GM23338 (cell line): ENCODE data around the gene PPP2R5D. TPM values are rescaled to one million over a fixed set of nuclear protein-coding genes. Genes with fewer than 3 reads are reported as not detected.
"Not testable (repeated sequence)": the region's sequence is repeated elsewhere in the genome, so short reads cannot be mapped to it uniquely, and the experiment has no call there.

ENCODE experiments used
- ATAC-seq: fragments of 200-7000 bp; cut with Tn5 transposase; 3 replicates; pipeline ENCODE4 v1.9.1; 2020
- DNase-seq: peaks from one replicate; pipeline ENCODE4 v3.0.0-alpha.2; 2015; ENCODE audit warnings: low spot score
- H2AFZ ChIP-seq: fragments of 200-600 bp; sonication (generic); 2 replicates; pipeline ENCODE4 v1.8.0; 2016; ENCODE audit warnings: antibody characterized with exemption, mild to moderate bottlenecking, moderate library complexity
- H3F3A ChIP-seq: fragments of 200-600 bp; sonication (generic); replicated peaks from 2 replicates; pipeline ENCODE4 v1.8.0; 2017; ENCODE audit warnings: antibody characterized with exemption, mixed run types, low read depth
- H3K27ac ChIP-seq: fragments of 200-600 bp; sonication (generic); 2 replicates; pipeline ENCODE4 v1.6.1; 2016; ENCODE audit warnings: low read depth
- H3K27me3 ChIP-seq: fragments of 200-600 bp; sonication (generic); 2 replicates; pipeline ENCODE4 v1.8.0; 2016; ENCODE audit warnings: mild to moderate bottlenecking, mixed run types, moderate library complexity; ENCODE audit not compliant: insufficient read depth
- H3K36me3 ChIP-seq: fragments of 200-600 bp; sonication (generic); 2 replicates; pipeline ENCODE4 v1.8.0; 2016; ENCODE audit warnings: mild to moderate bottlenecking; ENCODE audit not compliant: insufficient read depth
- H3K4me1 ChIP-seq: fragments of 200-600 bp; sonication (generic); 2 replicates; pipeline ENCODE4 v1.8.0; 2016; ENCODE audit warnings: mild to moderate bottlenecking, moderate library complexity; ENCODE audit not compliant: insufficient read depth
- H3K4me2 ChIP-seq: fragments of 200-600 bp; sonication (generic); 2 replicates; pipeline ENCODE4 v1.7.1; 2017; ENCODE audit warnings: mixed run types
- H3K4me3 ChIP-seq: fragments of 200-600 bp; sonication (generic); 2 replicates; pipeline ENCODE4 v1.6.1; 2016; ENCODE audit warnings: mixed run types
- H3K79me2 ChIP-seq: fragments of 200-600 bp; sonication (generic); replicated peaks from 2 replicates; pipeline ENCODE4 v1.8.0; 2017; ENCODE audit warnings: mild to moderate bottlenecking; ENCODE audit not compliant: insufficient read depth
- H3K9me2 ChIP-seq: fragments of 200-600 bp; sonication (generic); 2 replicates; pipeline ENCODE4 v1.8.0; 2017; ENCODE audit not compliant: insufficient read depth
- H4K20me1 ChIP-seq: fragments of 200-600 bp; sonication (generic); replicated peaks from 2 replicates; pipeline ENCODE4 v1.8.0; 2017; ENCODE audit warnings: mild to moderate bottlenecking; ENCODE audit not compliant: insufficient read depth
- H3K27ac Mint-ChIP-seq: 2 replicates; pipeline ENCODE4 v1.8.0; 2020; ENCODE audit warnings: inconsistent platforms, mild to moderate bottlenecking, moderate library complexity, mixed read lengths
- H3K27me3 Mint-ChIP-seq: 3 replicates; pipeline ENCODE4 v1.8.0; 2022; ENCODE audit warnings: low read depth, mild to moderate bottlenecking, moderate library complexity, mixed read lengths, inconsistent platforms; ENCODE audit not compliant: insufficient read depth, poor library complexity
- H3K36me3 Mint-ChIP-seq: 3 replicates; pipeline ENCODE4 v1.8.0; 2021; ENCODE audit warnings: low read depth, mild to moderate bottlenecking, inconsistent platforms, moderate library complexity, mixed read lengths
- H3K4me1 Mint-ChIP-seq: 3 replicates; pipeline ENCODE4 v1.8.0; 2020; ENCODE audit warnings: mild to moderate bottlenecking, inconsistent platforms, mixed read lengths
- H3K4me3 Mint-ChIP-seq: 3 replicates; pipeline ENCODE4 v1.8.0; 2021; ENCODE audit warnings: moderate library complexity, mild to moderate bottlenecking, inconsistent platforms, mixed read lengths
- H3K9me3 Mint-ChIP-seq: 3 replicates; pipeline ENCODE4 v1.8.0; 2020; ENCODE audit warnings: moderate library complexity, mild to moderate bottlenecking, inconsistent platforms, mixed read lengths
- CREB1 ChIP-seq: fragments of 250-450 bp; sonication (Bioruptor Pico); IDR thresholded peaks from 2 replicates; pipeline ENCODE4 v1.5.0; 2020; ENCODE audit warnings: low read depth, mild to moderate bottlenecking, moderate library complexity
- ETS1 ChIP-seq: IDR thresholded peaks from 2 replicates; pipeline ENCODE4 v1.6.1; 2016; ENCODE audit warnings: antibody characterized with exemption
- EZH2 ChIP-seq: fragments of 200-600 bp; sonication (generic); IDR thresholded peaks from one replicate; pipeline ENCODE4 v1.8.0; 2017; ENCODE audit warnings: antibody characterized with exemption, mild to moderate bottlenecking, low read depth; ENCODE audit not compliant: unreplicated experiment
- ZNF114 ChIP-seq: fragments of 250-450 bp; sonication (Bioruptor Pico); IDR thresholded peaks from 2 replicates; pipeline ENCODE4 v1.5.0; 2020; ENCODE audit warnings: mild to moderate bottlenecking, moderate library complexity
- polyA plus RNA-seq: library from polyadenylated mRNA; unstranded; fragments of >200 nt; fragmentation: Nextera tagmentation; extraction: Ambion mirVana; gene quantifications from 2 replicates; pipeline ENCODE4 v1.2.1, GENCODE V29; 2016
- total RNA-seq: library from RNA; depleted of rRNA; stranded (reverse); fragments of >200 nt; shearing (Covaris generic); gene quantifications from 2 replicates; pipeline ENCODE4 v1.2.3, GENCODE V29; 2014
- TF ChIP-seq, protein P1 (sequence below), 2 experiments: fragments of 200-600 bp in 1 of 2; sonication (generic) in 1 of 2; conservative IDR thresholded peaks; 2 replicates each; pipeline versions ENCODE4 v1.5.1 to v1.6.1; 2016 to 2017; ENCODE audit warnings: antibody characterized with exemption in 2 of 2, low read depth in 2 of 2, mild to moderate bottlenecking in 2 of 2, moderate library complexity in 1 of 2
- TF ChIP-seq, protein P2 (sequence below): IDR thresholded peaks from one replicate; pipeline ENCODE4 v1.6.1; 2018; ENCODE audit warnings: antibody characterized with exemption; ENCODE audit not compliant: unreplicated experiment

The PPP2R5D gene
- total and polyA plus RNA-seq, 2 experiments from 2014 or later: 20.0 to 55.3 TPM

- no peak overlapping the region for H3K4me2 ChIP-seq
These were observed 32.0 kb upstream of the PPP2R5D start for GRCh38 chr6:42952389-42952788.

DNA sequence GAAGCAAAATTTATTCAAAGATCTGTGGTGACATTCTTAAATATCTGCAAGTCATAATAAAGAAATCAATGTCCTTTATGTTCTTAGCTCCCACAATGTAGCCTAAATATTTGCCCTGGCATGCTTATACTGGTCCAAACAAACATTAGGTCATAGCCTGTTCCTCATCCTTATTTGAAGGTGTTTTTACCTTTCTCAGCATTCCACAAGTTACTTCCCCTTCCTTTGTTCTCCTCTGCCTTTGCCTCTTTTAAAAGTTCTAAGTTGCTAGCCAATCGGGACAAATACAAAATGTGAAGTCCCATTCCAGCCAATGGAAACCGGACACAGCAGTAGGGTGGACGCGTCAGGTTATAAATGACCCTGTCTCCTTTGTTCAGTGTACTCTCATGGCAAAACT lies 30.0 kb upstream of the PPP2R5D start:
- not testable (repeated sequence) for H3K4me1 ChIP-seq, H3F3A ChIP-seq, H3K4me3 Mint-ChIP-seq, H4K20me1 ChIP-seq, H3K27me3 ChIP-seq, H2AFZ ChIP-seq, H3K4me3 ChIP-seq, H3K9me3 Mint-ChIP-seq, H3K79me2 ChIP-seq, H3K36me3 Mint-ChIP-seq, H3K27ac ChIP-seq, H3K9me2 ChIP-seq, H3K4me2 ChIP-seq, H3K27me3 Mint-ChIP-seq, DNase-seq, H3K27ac Mint-ChIP-seq, ATAC-seq, H3K36me3 ChIP-seq
- peaks cover 17% of the 10 kb centered on the region for H3K4me1 Mint-ChIP-seq

More at GRCh38 chr6:42952389-42952788, 32.0 kb upstream of the PPP2R5D start:
- ATAC-seq: no peak
- Histone ChIP-seq H4K20me1 (no peaks in the 10 kb centered on the region; the same call in 1 of the 2 replicates), H3K4me1 (no peaks in the 10 kb centered on the region), H3K27me3 (no peaks in the 10 kb centered on the region), H3K4me3 (no peak overlapping the region), H3K36me3 (no peaks in the 10 kb centered on the region), H3K79me2 (no peaks in the 10 kb centered on the region), H3K27ac (0 out of 2 replicates have a peak overlapping the region, but pooled peaks have one; percentile 14), H2AFZ (no peak overlapping the region), H3K9me2 (no peaks in the 10 kb centered on the region), H3F3A (no peaks in the 10 kb centered on the region)
- H3K27ac Mint-ChIP-seq: no peak overlapping the region
- H3K36me3 Mint-ChIP-seq: no peaks in the 10 kb centered on the region
- H3K4me1 Mint-ChIP-seq: peaks cover 15% of the 10 kb centered on the region
- no peaks in the 10 kb centered on the region for H3K9me3 Mint-ChIP-seq
- H3K27me3 Mint-ChIP-seq: peaks cover 3% of the 10 kb centered on the region
- DNase-seq: no peak
- no peak overlapping the region for H3K4me3 Mint-ChIP-seq
- TF ChIP-seq, protein P1, sequence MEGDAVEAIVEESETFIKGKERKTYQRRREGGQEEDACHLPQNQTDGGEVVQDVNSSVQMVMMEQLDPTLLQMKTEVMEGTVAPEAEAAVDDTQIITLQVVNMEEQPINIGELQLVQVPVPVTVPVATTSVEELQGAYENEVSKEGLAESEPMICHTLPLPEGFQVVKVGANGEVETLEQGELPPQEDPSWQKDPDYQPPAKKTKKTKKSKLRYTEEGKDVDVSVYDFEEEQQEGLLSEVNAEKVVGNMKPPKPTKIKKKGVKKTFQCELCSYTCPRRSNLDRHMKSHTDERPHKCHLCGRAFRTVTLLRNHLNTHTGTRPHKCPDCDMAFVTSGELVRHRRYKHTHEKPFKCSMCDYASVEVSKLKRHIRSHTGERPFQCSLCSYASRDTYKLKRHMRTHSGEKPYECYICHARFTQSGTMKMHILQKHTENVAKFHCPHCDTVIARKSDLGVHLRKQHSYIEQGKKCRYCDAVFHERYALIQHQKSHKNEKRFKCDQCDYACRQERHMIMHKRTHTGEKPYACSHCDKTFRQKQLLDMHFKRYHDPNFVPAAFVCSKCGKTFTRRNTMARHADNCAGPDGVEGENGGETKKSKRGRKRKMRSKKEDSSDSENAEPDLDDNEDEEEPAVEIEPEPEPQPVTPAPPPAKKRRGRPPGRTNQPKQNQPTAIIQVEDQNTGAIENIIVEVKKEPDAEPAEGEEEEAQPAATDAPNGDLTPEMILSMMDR (conservative IDR thresholded peaks at IDR 0.05; ENCODE audit: low read depth in 2 of 2): no peak

DNA sequence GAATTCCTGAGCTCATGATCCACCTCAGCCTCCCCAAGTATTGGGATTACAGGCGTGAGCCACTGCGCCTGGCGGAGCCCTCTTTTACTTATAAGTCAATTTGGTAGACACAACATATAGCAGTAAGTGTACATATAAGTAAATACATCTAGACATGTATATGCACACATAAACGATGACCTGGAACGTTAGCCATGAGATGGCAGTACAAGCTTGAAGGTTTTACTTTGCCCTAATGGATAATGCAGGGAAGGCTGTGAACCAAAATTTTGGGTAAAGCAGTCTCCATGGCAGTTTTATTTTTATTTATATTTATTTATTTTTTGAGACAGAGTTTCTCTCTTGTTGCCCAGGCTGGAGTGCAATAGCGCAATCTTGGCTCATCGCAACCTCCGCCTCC lies 26.2 kb upstream of the PPP2R5D start:
- Histone ChIP-seq H3K4me3 (no peak overlapping the region), H3K79me2 (no peaks in the 10 kb centered on the region), H2AFZ (no peak overlapping the region), H3K4me1 (peaks cover 7% of the 10 kb centered on the region; the same call in 1 of the 2 replicates), H3K27ac (no peak overlapping the region), H3K27me3 (peaks cover 24% of the 10 kb centered on the region), H3K4me2 (no peak overlapping the region), H3K36me3 (no peaks in the 10 kb centered on the region), H4K20me1 (no peaks in the 10 kb centered on the region), H3K9me2 (no peaks in the 10 kb centered on the region), H3F3A (peaks cover 12% of the 10 kb centered on the region; the same call in 1 of the 2 replicates)
- Mint-ChIP-seq H3K36me3 (no peaks in the 10 kb centered on the region; the same call in 2 of the 3 replicates), H3K4me1 (peaks cover 14% of the 10 kb centered on the region; the same call in 2 of the 3 replicates), H3K27me3 (peaks cover 23% of the 10 kb centered on the region), H3K27ac (no peak overlapping the region), H3K9me3 (no peaks in the 10 kb centered on the region), H3K4me3 (no peak overlapping the region)
- no peak for DNase-seq
- ATAC-seq: no peak
- TF ChIP-seq EZH2 (no peak), CREB1 (CRISPR knock-in tag) (no peak), ZNF114 (CRISPR knock-in tag) (no peak), ETS1 (no peak)
- TF ChIP-seq, protein P2, sequence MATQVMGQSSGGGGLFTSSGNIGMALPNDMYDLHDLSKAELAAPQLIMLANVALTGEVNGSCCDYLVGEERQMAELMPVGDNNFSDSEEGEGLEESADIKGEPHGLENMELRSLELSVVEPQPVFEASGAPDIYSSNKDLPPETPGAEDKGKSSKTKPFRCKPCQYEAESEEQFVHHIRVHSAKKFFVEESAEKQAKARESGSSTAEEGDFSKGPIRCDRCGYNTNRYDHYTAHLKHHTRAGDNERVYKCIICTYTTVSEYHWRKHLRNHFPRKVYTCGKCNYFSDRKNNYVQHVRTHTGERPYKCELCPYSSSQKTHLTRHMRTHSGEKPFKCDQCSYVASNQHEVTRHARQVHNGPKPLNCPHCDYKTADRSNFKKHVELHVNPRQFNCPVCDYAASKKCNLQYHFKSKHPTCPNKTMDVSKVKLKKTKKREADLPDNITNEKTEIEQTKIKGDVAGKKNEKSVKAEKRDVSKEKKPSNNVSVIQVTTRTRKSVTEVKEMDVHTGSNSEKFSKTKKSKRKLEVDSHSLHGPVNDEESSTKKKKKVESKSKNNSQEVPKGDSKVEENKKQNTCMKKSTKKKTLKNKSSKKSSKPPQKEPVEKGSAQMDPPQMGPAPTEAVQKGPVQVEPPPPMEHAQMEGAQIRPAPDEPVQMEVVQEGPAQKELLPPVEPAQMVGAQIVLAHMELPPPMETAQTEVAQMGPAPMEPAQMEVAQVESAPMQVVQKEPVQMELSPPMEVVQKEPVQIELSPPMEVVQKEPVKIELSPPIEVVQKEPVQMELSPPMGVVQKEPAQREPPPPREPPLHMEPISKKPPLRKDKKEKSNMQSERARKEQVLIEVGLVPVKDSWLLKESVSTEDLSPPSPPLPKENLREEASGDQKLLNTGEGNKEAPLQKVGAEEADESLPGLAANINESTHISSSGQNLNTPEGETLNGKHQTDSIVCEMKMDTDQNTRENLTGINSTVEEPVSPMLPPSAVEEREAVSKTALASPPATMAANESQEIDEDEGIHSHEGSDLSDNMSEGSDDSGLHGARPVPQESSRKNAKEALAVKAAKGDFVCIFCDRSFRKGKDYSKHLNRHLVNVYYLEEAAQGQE: no peak
